Stomach (tissue), 9 donors: ENCODE data around the gene PRSS27. TPM values are rescaled to one million over a fixed set of nuclear protein-coding genes. Genes with fewer than 3 reads are reported as not detected.

Source experiments
- DNase-seq, 2 donors: peaks; one replicate each; pipeline versions ENCODE4 v3.0.0 to v3.0.0-alpha.2; 2013 to 2019
- H3K27ac ChIP-seq, 5 donors: fragments of 200-600 bp in 4 of 5; sonication (generic) in 4 of 5; one replicate each; pipeline ENCODE4 v1.5.1; 2013 to 2019; ENCODE audit warnings: mild to moderate bottlenecking in 1 of 5, moderate library complexity in 1 of 5
- H3K27me3 ChIP-seq, 3 donors: fragments of 200-600 bp; sonication (generic); one replicate each; pipeline ENCODE4 v1.5.1; 2017 to 2019; ENCODE audit warnings: mixed run types in 1 of 3
- H3K36me3 ChIP-seq, 4 donors: fragments of 200-600 bp; sonication (generic); 1 replicate in 3 of 4; 2 replicates in 1 of 4; pipeline ENCODE4 v1.5.1; 2016 to 2019
- H3K4me1 ChIP-seq, 4 donors: fragments of 200-600 bp; sonication (generic); one replicate each; pipeline ENCODE4 v1.5.1; 2016 to 2019
- H3K4me3 ChIP-seq, 4 donors: fragments of 200-600 bp; sonication (generic) in 3 of 4; one replicate each; pipeline ENCODE4 v1.5.1; 2016 to 2019; ENCODE audit warnings: mild to moderate bottlenecking in 1 of 4
- H3K9me3 ChIP-seq, 4 donors: fragments of 200-600 bp; sonication (generic); one replicate each; pipeline ENCODE4 v1.5.1; 2016 to 2019
- CTCF ChIP-seq, 7 experiments: fragments of 450-650 bp in 4 of 7; fragments of 200-600 bp in 3 of 7; sonication (generic) in 3 of 7; IDR thresholded peaks; one replicate each; pipeline ENCODE4 v1.5.1; 2016 to 2019; ENCODE audit warnings: antibody characterized with exemption in 7 of 7, control low read depth in 2 of 7, mild to moderate bottlenecking in 1 of 7
- EP300 ChIP-seq: sonication (generic); formaldehyde crosslinking; IDR thresholded peaks from one replicate; pipeline ENCODE4 v1.6.1; 2017; ENCODE audit warnings: antibody characterized with exemption
- POLR2A ChIP-seq, 4 donors: fragments of 450-650 bp; IDR thresholded peaks; one replicate each; pipeline ENCODE4 v1.6.1; 2016; ENCODE audit warnings: antibody characterized with exemption in 4 of 4, control low read depth in 2 of 4, mild to moderate bottlenecking in 1 of 4, moderate library complexity in 1 of 4
- POLR2AphosphoS5 ChIP-seq, 3 donors: sonication (generic); formaldehyde crosslinking; IDR thresholded peaks; one replicate each; pipeline ENCODE4 v1.6.1; 2016; ENCODE audit warnings: antibody characterized with exemption in 3 of 3
- WGBS, 5 donors: extraction: QIAGEN DNeasy Blood & Tissue Kit in 3 of 5; methylation state at CpG; one replicate each; pipeline versions ENCODE4 v1.1.5 to v1.1.7; 2013 to 2018; 5-methylcytosine and 5-hydroxymethylcytosine counted together
- intact Hi-C: fragments of 100-400 bp; cut with DNase I; formaldehyde crosslinking; loops from one replicate; pipeline ENCODE4 v1.15.1; 2023; ENCODE audit warnings: low total_unique reads
- polyA plus RNA-seq, 3 donors: library from polyadenylated mRNA; stranded (reverse); fragments of 200-250 nt; gene quantifications; one replicate each; pipeline ENCODE4 v1.2.3, GENCODE V29; 2013
- total RNA-seq, 5 donors: library from RNA; depleted of rRNA; stranded (reverse); fragments of >200 nt; gene quantifications; one replicate each; pipeline versions ENCODE4 v1.1.0 to v1.2.3, GENCODE V29; 2014 to 2016
- donor health status: healthy with polysubstance abuse.
- donor health status: Bipolar disorder and iron deficiency.
- donor health status: healthy.

PRSS27 gene
- total and polyA plus RNA-seq, 8 donors: 0.50 to 74.4 (median 0.66) TPM; not detected in 4

- peaks cover 11 to 17% (median 13%) of the 10 kb centered on the region in 4 donors for H3K4me1 ChIP-seq
- no peak for TF ChIP-seq POLR2A (IDR thresholded peaks at IDR 0.05)
- no peak for TF ChIP-seq CTCF (IDR thresholded peaks at IDR 0.05)
- TF ChIP-seq EP300: no peak
- TF ChIP-seq POLR2AphosphoS5 (IDR thresholded peaks at IDR 0.05): no peak
- 72 to 77% (median 76%) methylated on average over 17 to 28 of the region's 28 CpGs for WGBS, 5 donors
- H3K36me3 ChIP-seq: peaks cover 0 to 13% (median 12%) of the 10 kb centered on the region in 4 donors
- H3K27me3 ChIP-seq: peaks cover 0 to 19% (median 9%) of the 10 kb centered on the region in 3 donors
- DNase-seq: no peak
- no peak overlapping the region for H3K4me3 ChIP-seq
- intact Hi-C loops: no loop called here
- no peak overlapping the region for H3K27ac ChIP-seq
- H3K9me3 ChIP-seq: no peaks in the 10 kb centered on the region
These were observed 5.8 kb downstream of the PRSS27 start for GRCh38 chr16:2713985-2714774.

DNA sequence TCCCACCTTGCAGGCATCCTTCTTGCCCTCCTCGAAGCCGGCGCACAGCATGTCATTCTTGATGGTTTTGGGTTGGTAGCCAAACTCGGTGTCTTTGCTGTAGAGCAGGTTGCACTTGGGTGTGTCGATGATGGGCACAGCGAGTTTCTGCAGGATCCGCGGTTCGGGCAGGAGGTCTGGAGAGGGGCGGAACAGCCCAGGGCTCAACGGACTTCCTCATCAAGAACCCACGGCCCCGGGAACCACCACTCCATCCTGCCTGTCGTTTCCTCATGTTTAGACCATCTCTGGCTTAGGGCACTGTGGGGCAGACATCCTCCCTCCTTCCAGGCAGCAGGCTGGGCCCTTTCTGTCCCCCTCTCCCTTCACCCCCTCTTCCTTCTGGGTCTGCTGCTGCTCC lies 6.5 kb downstream of the PRSS27 start:
- Histone ChIP-seq H3K4me3 (no peak overlapping the region), H3K27ac (no peak overlapping the region), H3K9me3 (no peaks in the 10 kb centered on the region), H3K36me3 (peaks cover 4 to 20% (median 18%) of the 10 kb centered on the region in 4 donors), H3K27me3 (peaks cover 0 to 19% (median 9%) of the 10 kb centered on the region in 3 donors), H3K4me1 (peaks cover 7 to 11% (median 9%) of the 10 kb centered on the region in 4 donors)
- no peak for TF ChIP-seq POLR2A (IDR thresholded peaks at IDR 0.05)
- no peak for TF ChIP-seq EP300
- TF ChIP-seq CTCF (IDR thresholded peaks at IDR 0.05): no peak
- TF ChIP-seq POLR2AphosphoS5 (IDR thresholded peaks at IDR 0.05): no peak
- 63 to 79% (median 73%) methylated on average over 11 to 14 of the region's 14 CpGs for WGBS, 5 donors
- intact Hi-C loops: no loop called here
- no peak for DNase-seq

DNA sequence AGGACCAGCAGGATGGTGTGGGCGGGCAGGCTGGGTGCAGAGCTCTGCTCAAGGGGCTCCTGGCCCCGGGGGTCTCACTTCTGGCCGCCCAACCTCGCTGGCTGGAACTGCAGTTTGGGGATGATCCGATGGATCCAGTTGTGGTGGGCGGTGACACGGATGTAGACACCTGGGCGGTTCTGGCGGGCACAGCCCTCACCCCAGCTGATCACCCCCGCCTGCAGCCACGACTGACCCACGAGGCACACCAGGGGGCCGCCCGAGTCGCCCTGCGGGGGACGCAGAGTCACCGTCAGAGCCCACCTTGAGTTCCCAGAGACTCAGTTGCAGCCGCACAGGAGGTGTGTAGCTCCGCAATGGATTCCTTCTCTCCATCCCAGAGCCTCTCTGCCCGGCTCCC lies 7.5 kb downstream of the PRSS27 start:
- intact Hi-C loops: no loop called here
- 73 to 84% (median 81%) methylated on average over 20 to 21 of the region's 21 CpGs for WGBS, 5 donors
- no peak for TF ChIP-seq CTCF (IDR thresholded peaks at IDR 0.05)
- TF ChIP-seq POLR2AphosphoS5 (IDR thresholded peaks at IDR 0.05): no peak
- TF ChIP-seq POLR2A (IDR thresholded peaks at IDR 0.05): no peak
- no peak for TF ChIP-seq EP300
- peaks cover 0 to 19% (median 9%) of the 10 kb centered on the region in 3 donors for H3K27me3 ChIP-seq
- no peak overlapping the region for H3K27ac ChIP-seq
- no peak overlapping the region for H3K4me3 ChIP-seq
- peaks cover 14 to 29% (median 28%) of the 10 kb centered on the region in 4 donors for H3K36me3 ChIP-seq
- no peak for DNase-seq
- peaks cover 7 to 11% (median 9%) of the 10 kb centered on the region in 4 donors for H3K4me1 ChIP-seq
- H3K9me3 ChIP-seq: no peaks in the 10 kb centered on the region

DNA sequence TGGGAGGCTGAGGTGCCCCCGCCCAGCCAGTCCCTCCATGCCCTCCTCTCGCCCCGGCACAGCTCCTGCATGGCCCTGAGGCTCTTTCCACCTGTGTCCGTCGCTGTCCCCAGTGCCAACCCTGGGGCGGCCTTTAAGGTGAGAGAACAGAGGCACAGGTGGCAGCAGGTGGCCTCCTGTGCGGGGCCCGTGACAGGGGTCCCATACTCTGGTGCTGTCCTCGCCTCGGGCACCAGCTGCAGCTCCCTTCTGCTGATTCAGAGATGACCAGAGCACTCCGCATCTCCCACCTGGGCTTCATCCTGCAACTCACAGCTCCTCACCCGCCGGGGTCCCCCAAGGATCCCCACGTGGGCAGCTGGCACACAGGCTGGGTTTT lies 8.0 kb downstream of the PRSS27 start:
- TF ChIP-seq POLR2A (IDR thresholded peaks at IDR 0.05): no peak
- no peak for TF ChIP-seq CTCF (IDR thresholded peaks at IDR 0.05)
- TF ChIP-seq EP300: no peak
- TF ChIP-seq POLR2AphosphoS5 (IDR thresholded peaks at IDR 0.05): no peak
- Histone ChIP-seq H3K4me3 (no peak overlapping the region), H3K4me1 (peaks cover 7 to 11% (median 9%) of the 10 kb centered on the region in 4 donors), H3K27ac (no peak overlapping the region), H3K27me3 (peaks cover 0 to 18% (median 9%) of the 10 kb centered on the region in 3 donors), H3K36me3 (peaks cover 18 to 34% (median 33%) of the 10 kb centered on the region in 4 donors), H3K9me3 (no peaks in the 10 kb centered on the region)
- intact Hi-C loops: no loop called here
- DNase-seq: no peak
- WGBS, 5 donors: 58 to 75% (median 68%) methylated on average over 11 to 14 of the region's 14 CpGs
